ENCODE measurements around the gene NME7.

NME7 gene

GRCh38 chr1:169321539-169321938, 46.1 kb downstream of the NME7 start (continued):
- TF ChIP-seq ZNF580 (tag by site-specific recombination; IDR thresholded peaks at IDR 0.05) = no peak
- no peak for TF ChIP-seq MEIS1 (CRISPR knock-in tag; IDR thresholded peaks at IDR 0.05; ENCODE audit: borderline replicate concordance)
- no peak for TF ChIP-seq ZNF18 (tag by site-specific recombination; IDR thresholded peaks at IDR 0.05)
- no peak for TF ChIP-seq ZFP69B (tag by site-specific recombination; IDR thresholded peaks at IDR 0.05)
- TF ChIP-seq GLIS1 (tag by site-specific recombination; IDR thresholded peaks at IDR 0.05) = peak; percentile 21; the same call in 1 of the 2 replicates
- no peak for TF ChIP-seq ZIC2 (tag by site-specific recombination; IDR thresholded peaks at IDR 0.05)
- TF ChIP-seq ZSCAN5A (tag by site-specific recombination; IDR thresholded peaks at IDR 0.05) = no peak
- TF ChIP-seq ZNF660 (tag by site-specific recombination; IDR thresholded peaks at IDR 0.05) = 0 out of 2 replicates have a peak, but pooled peaks have one; percentile 46
- no peak for TF ChIP-seq REPIN1 (tag by site-specific recombination; IDR thresholded peaks at IDR 0.05; ENCODE audit: low read depth)
- no peak for TF ChIP-seq OSR2 (tag by site-specific recombination; IDR thresholded peaks at IDR 0.05)
- TF ChIP-seq ZEB2 (tag by site-specific recombination; IDR thresholded peaks at IDR 0.05) = peak; percentile 70
- no peak for TF ChIP-seq ZNF791 (tag by site-specific recombination; IDR thresholded peaks at IDR 0.05)
- no peak for TF ChIP-seq ZBTB26 (tag by site-specific recombination; optimal IDR thresholded peaks at IDR 0.05)
- TF ChIP-seq ZNF785 (tag by site-specific recombination; IDR thresholded peaks at IDR 0.05) = no peak
- TF ChIP-seq SP2 (tag by site-specific recombination; IDR thresholded peaks at IDR 0.05) = peak; percentile 29
- TF ChIP-seq ZNF692 (tag by site-specific recombination; IDR thresholded peaks at IDR 0.05) = 0 out of 2 replicates have a peak, but pooled peaks have one; percentile 12
- TF ChIP-seq ZNF670 (tag by site-specific recombination; IDR thresholded peaks at IDR 0.05; ENCODE audit: low read depth) = no peak
- no peak for TF ChIP-seq ZNF214 (tag by site-specific recombination; IDR thresholded peaks at IDR 0.05; ENCODE audit: borderline replicate concordance)
- TF ChIP-seq ZBTB7A (tag by site-specific recombination; IDR thresholded peaks at IDR 0.05; ENCODE audit: low read depth) = no peak
- TF ChIP-seq ZNF544 (tag by site-specific recombination; IDR thresholded peaks at IDR 0.05) = no peak
- TF ChIP-seq YY1 (tag by site-specific recombination; IDR thresholded peaks at IDR 0.05) = no peak
- TF ChIP-seq GLI2 (tag by site-specific recombination; IDR thresholded peaks at IDR 0.05; ENCODE audit: borderline replicate concordance, low read depth) = no peak
- TF ChIP-seq ZNF433 (tag by site-specific recombination; IDR thresholded peaks at IDR 0.05; ENCODE audit: low read depth) = no peak
- TF ChIP-seq ZNF843 (tag by site-specific recombination; IDR thresholded peaks at IDR 0.05) = peak; percentile 42; the same call in 1 of the 2 replicates
- no peak for TF ChIP-seq ZNF610 (tag by site-specific recombination; IDR thresholded peaks at IDR 0.05; ENCODE audit: borderline replicate concordance)
- no peak for TF ChIP-seq ZSCAN18 (tag by site-specific recombination; IDR thresholded peaks at IDR 0.05)
- no peak for TF ChIP-seq ZNF16 (tag by site-specific recombination; IDR thresholded peaks at IDR 0.05; ENCODE audit: low read depth)
- no peak for TF ChIP-seq KLF10 (tag by site-specific recombination; IDR thresholded peaks at IDR 0.05)
- no peak for TF ChIP-seq ZNF169 (tag by site-specific recombination; IDR thresholded peaks at IDR 0.05)
- no peak for TF ChIP-seq ZNF777 (tag by site-specific recombination; IDR thresholded peaks at IDR 0.05; ENCODE audit: borderline replicate concordance)
- TF ChIP-seq SETDB1 (IDR thresholded peaks at IDR 0.05; ENCODE audit: insufficient read length, low read length) = no peak
- TF ChIP-seq TRIM28 (IDR thresholded peaks at IDR 0.05; ENCODE audit: borderline replicate concordance, low read length) = no peak; the same call in 1 of the 2 replicates
- no peak for TF ChIP-seq ZNF37A (tag by site-specific recombination; IDR thresholded peaks at IDR 0.05)
- no peak for TF ChIP-seq SP3 (tag by site-specific recombination; IDR thresholded peaks at IDR 0.05)
- no peak for TF ChIP-seq ZBTB21 (tag by site-specific recombination; IDR thresholded peaks at IDR 0.05)
- TF ChIP-seq HOXC10 (CRISPR knock-in tag; IDR thresholded peaks at IDR 0.05) = no peak
- peak; percentile 43; the same call in 1 of the 2 replicates for TF ChIP-seq ZBTB17 (tag by site-specific recombination; IDR thresholded peaks at IDR 0.05)

Measured in HEK293 (cell line).